Neural cell (in vitro differentiated cells): ENCODE data around the gene KEL. TPM values are rescaled to one million over a fixed set of nuclear protein-coding genes. Genes with fewer than 3 reads are reported as not detected.

Source experiments
- H2AFZ ChIP-seq: fragments of 200-600, 300-800 bp; sonication (generic), shearing (Covaris generic); 2 replicates; pipeline ENCODE4 v1.6.0; 2014; ENCODE audit warnings: low read depth, mild to moderate bottlenecking, antibody characterized with exemption, low read length, moderate library complexity
- H3F3A ChIP-seq: fragments of 200-600 bp; shearing (Covaris generic); 2 replicates; pipeline ENCODE4 v1.6.1; 2016; ENCODE audit warnings: mild to moderate bottlenecking, moderate library complexity, mixed read lengths, antibody characterized with exemption, low read length; ENCODE audit not compliant: insufficient read depth, poor library complexity, severe bottlenecking
- H3K27ac ChIP-seq: fragments of 200-600, 300-800 bp; sonication (generic), shearing (Covaris generic); 2 replicates; pipeline ENCODE4 v1.5.1; 2014; ENCODE audit warnings: mild to moderate bottlenecking, low read length, moderate library complexity
- H3K27me3 ChIP-seq: fragments of 300-800, 200-600 bp; sonication (generic), shearing (Covaris generic); 2 replicates; pipeline ENCODE4 v1.6.0; 2014; ENCODE audit warnings: mild to moderate bottlenecking, low read depth, low read length, moderate library complexity; ENCODE audit not compliant: insufficient read depth
- H3K36me3 ChIP-seq: fragments of 300-800, 200-600 bp; sonication (generic), shearing (Covaris generic); 2 replicates; pipeline ENCODE4 v1.5.1; 2014; ENCODE audit warnings: mild to moderate bottlenecking, antibody characterized with exemption, low read length, moderate library complexity; ENCODE audit not compliant: insufficient read depth
- H3K4me2 ChIP-seq: fragments of 300-800, 200-600 bp; sonication (generic), shearing (Covaris generic); 2 replicates; pipeline ENCODE4 v1.6.0; 2014; ENCODE audit warnings: mild to moderate bottlenecking, low read length
- H3K4me3 ChIP-seq: fragments of 300-800, 200-600 bp; sonication (generic), shearing (Covaris generic); 2 replicates; pipeline ENCODE4 v1.5.1; 2014; ENCODE audit warnings: mild to moderate bottlenecking, low read length, moderate library complexity
- H3K79me2 ChIP-seq: fragments of 200-600 bp; shearing (Covaris generic); replicated peaks from 2 replicates; pipeline ENCODE4 v1.6.0; 2014; ENCODE audit warnings: mild to moderate bottlenecking, low read length, moderate library complexity; ENCODE audit not compliant: insufficient read depth
- H3K9ac ChIP-seq: fragments of 300-800, 200-600 bp; sonication (generic), shearing (Covaris generic); 2 replicates; pipeline ENCODE4 v1.6.1; 2016; ENCODE audit warnings: mild to moderate bottlenecking, low read length, mixed read lengths
- H3K9me2 ChIP-seq: fragments of 200-600 bp; shearing (Covaris generic); 2 replicates; pipeline ENCODE4 v1.6.1; 2016; ENCODE audit warnings: mild to moderate bottlenecking, low read length, mixed read lengths; ENCODE audit not compliant: insufficient read depth
- H3K9me3 ChIP-seq: fragments of 200-600, 300-800 bp; sonication (generic), shearing (Covaris generic); 2 replicates; pipeline ENCODE4 v1.6.1; 2016; ENCODE audit warnings: mild to moderate bottlenecking, mixed run types, low read length, moderate library complexity, mixed read lengths
- H4K20me1 ChIP-seq: fragments of 200-600 bp; shearing (Covaris generic); 2 replicates; pipeline ENCODE4 v1.6.1; 2016; ENCODE audit warnings: mild to moderate bottlenecking, mixed run types; ENCODE audit not compliant: insufficient read depth
- EP300 ChIP-seq: fragments of 450-650 bp; conservative IDR thresholded peaks from 2 replicates; pipeline ENCODE4 v1.6.1; 2014; ENCODE audit warnings: antibody characterized with exemption, mild to moderate bottlenecking, moderate library complexity; ENCODE audit not compliant: poor library complexity, severe bottlenecking
- EZH2 ChIP-seq: fragments of 200-600, 300-800 bp; shearing (Covaris generic), sonication (generic); IDR thresholded peaks from 2 replicates; pipeline ENCODE4 v1.6.1; 2014; ENCODE audit warnings: antibody characterized with exemption, low read length, borderline replicate concordance, mild to moderate bottlenecking; ENCODE audit not compliant: insufficient read depth, poor library complexity, severe bottlenecking
- MXI1 ChIP-seq: fragments of 450-650 bp; conservative IDR thresholded peaks from 2 replicates; pipeline ENCODE4 v1.6.1; 2014; ENCODE audit warnings: antibody characterized with exemption, mild to moderate bottlenecking; ENCODE audit not compliant: poor library complexity, severe bottlenecking
- POLR2AphosphoS5 ChIP-seq: IDR thresholded peaks from 2 replicates; pipeline ENCODE4 v1.6.1; 2012
- RAD21 ChIP-seq: fragments of 450-650 bp; conservative IDR thresholded peaks from 2 replicates; pipeline ENCODE4 v1.6.1; 2014; ENCODE audit warnings: antibody characterized with exemption, mild to moderate bottlenecking, moderate library complexity
- SMC3 ChIP-seq: fragments of 450-650 bp; conservative IDR thresholded peaks from 2 replicates; pipeline ENCODE4 v1.6.1; 2014; ENCODE audit warnings: antibody characterized with exemption, mild to moderate bottlenecking, moderate library complexity; ENCODE audit not compliant: poor library complexity
- TAF1 ChIP-seq: IDR thresholded peaks from 2 replicates; pipeline ENCODE4 v1.6.1; 2012; ENCODE audit warnings: low read depth
- polyA plus RNA-seq: library from polyadenylated mRNA; depleted of rRNA; stranded (reverse); fragments of >200 nt; gene quantifications from 2 replicates; pipeline ENCODE4 v1.2.3, GENCODE V29; 2014
- TF ChIP-seq, protein P1 (sequence below): IDR thresholded peaks from 2 replicates; pipeline ENCODE4 v1.6.1; 2012; ENCODE audit warnings: borderline replicate concordance
- TF ChIP-seq, protein P2 (sequence below): fragments of 450-650 bp; IDR thresholded peaks from 2 replicates; pipeline ENCODE4 v1.5.1; 2014; ENCODE audit warnings: antibody characterized with exemption, mild to moderate bottlenecking, moderate library complexity; ENCODE audit not compliant: poor library complexity, severe bottlenecking

Gene KEL
- polyA plus RNA-seq, 1 donor from 2014 or later: 2.2 TPM

DNA sequence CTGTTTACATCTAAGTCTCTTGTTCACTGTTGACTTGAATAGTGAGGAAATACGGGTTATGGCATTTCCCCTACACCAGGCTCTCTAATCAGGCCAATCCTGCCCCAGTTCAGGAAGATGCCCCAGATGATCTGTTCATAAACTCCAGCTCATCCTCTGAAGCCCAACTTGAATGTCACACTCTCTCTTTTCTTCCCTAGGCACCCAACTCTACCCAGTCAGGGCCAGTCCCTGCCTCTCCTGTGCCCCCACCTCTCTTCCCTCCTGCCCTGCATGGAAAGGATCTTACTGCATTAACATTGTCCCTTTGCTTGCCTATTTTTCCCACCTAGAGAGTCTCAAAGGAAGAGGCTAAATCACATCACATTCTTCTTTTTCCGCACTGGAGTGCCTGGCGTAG is 66.0 kb downstream of the KEL start:
- Histone ChIP-seq H3K79me2 (no peaks in the 10 kb centered on the region), H3K4me2 (no peak overlapping the region), H3K4me3 (no peak overlapping the region), H3K27me3 (no peaks in the 10 kb centered on the region), H3K36me3 (no peaks in the 10 kb centered on the region), H3K9me2 (no peaks in the 10 kb centered on the region), H2AFZ (no peak overlapping the region), H4K20me1 (no peaks in the 10 kb centered on the region), H3K9ac (no peak overlapping the region), H3F3A (no peaks in the 10 kb centered on the region), H3K9me3 (no peaks in the 10 kb centered on the region), H3K27ac (no peak overlapping the region)
- TF ChIP-seq MXI1 (no peak), EZH2 (no peak)

DNA sequence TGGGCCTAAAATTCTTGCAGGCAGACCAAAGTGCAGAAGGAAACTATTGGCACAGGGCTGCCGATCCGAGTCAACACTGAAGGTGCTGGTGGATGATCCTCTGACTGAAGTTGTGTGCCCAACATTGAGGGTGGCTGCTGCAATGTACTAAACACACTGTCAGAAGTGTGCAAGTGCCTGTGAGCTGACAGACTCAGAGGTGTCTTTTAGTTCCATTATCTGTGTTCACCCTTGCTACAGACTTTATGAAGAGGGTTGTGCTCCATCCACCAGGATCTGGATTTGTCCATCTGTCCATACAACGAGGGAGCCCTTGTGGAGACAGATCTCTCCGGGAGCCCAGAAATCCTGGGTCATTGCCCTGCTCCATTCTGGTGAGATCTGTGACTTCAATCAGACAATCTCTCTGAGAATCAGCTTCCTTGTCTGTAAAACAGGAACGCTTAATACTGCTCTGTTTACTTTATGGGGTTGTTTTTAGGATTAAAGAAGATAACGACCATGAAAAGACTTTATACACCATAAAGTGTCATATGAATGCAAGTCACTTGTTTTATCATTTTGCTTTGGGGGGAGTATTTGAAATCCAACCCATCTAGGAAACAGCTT is 67.1 kb downstream of the KEL start:
- no peak overlapping the region for H3K9ac ChIP-seq
- TF ChIP-seq EP300 (no peak), POLR2AphosphoS5 (no peak), SMC3 (no peak), MXI1 (no peak)
- no peak overlapping the region for H3K27ac ChIP-seq
- H3K79me2 ChIP-seq: no peaks in the 10 kb centered on the region
- no peak overlapping the region for H3K4me3 ChIP-seq
- no peaks in the 10 kb centered on the region for H3K9me3 ChIP-seq
- no peaks in the 10 kb centered on the region for H3F3A ChIP-seq
- no peaks in the 10 kb centered on the region for H3K36me3 ChIP-seq
- no peak overlapping the region for H3K4me2 ChIP-seq
- H2AFZ ChIP-seq: no peak overlapping the region
- H3K27me3 ChIP-seq: no peaks in the 10 kb centered on the region
- no peaks in the 10 kb centered on the region for H3K9me2 ChIP-seq
- no peaks in the 10 kb centered on the region for H4K20me1 ChIP-seq

DNA sequence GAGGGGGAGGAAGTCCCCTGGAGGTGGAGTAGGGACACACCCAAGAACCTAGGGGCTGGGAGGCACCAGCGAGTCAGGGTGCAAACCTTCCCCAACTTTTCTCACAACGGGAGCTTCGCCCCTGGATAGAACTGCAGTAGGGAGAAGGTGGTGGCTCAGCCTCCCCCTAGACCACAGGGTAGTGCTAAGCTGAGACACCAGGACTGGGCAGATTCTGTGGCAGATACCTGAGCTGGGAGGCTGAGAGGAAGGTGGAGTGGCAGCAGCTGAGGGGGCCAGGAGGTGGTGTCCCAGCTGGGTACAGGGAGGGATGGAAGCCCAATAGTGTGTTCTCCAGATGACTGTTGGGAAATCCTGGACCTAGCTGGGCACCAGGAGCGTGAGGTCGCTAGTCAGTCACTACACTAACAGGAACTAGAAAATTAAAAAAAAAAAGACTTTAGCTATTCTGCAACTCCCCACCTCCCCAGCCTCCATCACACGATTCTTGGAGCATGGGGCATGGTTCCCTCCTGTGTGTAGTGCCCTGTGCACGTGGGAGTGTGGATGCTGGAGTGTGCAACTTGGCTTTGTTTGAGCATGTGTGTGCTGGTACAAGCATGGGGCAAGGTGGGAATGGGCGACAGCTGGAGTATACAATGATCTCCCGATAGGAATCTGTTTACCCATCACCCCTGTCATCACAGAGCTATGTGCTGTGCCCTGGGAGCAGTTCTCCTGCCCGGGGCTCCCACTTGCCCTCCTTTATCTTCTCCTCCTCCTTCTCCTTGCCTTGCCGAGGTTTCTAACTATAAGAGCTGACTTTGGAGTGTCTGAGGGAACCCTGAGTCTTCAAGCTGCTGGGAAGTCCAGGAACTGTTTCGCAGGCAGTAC is 67.8 kb downstream of the KEL start:
- no peak overlapping the region for H3K27ac ChIP-seq
- H3K9me2 ChIP-seq: no peaks in the 10 kb centered on the region
- H3K79me2 ChIP-seq: no peaks in the 10 kb centered on the region
- H3K9me3 ChIP-seq: no peaks in the 10 kb centered on the region
- H3K9ac ChIP-seq: no peak overlapping the region
- no peak for TF ChIP-seq POLR2AphosphoS5
- TF ChIP-seq TAF1: no peak
- TF ChIP-seq, protein P1, sequence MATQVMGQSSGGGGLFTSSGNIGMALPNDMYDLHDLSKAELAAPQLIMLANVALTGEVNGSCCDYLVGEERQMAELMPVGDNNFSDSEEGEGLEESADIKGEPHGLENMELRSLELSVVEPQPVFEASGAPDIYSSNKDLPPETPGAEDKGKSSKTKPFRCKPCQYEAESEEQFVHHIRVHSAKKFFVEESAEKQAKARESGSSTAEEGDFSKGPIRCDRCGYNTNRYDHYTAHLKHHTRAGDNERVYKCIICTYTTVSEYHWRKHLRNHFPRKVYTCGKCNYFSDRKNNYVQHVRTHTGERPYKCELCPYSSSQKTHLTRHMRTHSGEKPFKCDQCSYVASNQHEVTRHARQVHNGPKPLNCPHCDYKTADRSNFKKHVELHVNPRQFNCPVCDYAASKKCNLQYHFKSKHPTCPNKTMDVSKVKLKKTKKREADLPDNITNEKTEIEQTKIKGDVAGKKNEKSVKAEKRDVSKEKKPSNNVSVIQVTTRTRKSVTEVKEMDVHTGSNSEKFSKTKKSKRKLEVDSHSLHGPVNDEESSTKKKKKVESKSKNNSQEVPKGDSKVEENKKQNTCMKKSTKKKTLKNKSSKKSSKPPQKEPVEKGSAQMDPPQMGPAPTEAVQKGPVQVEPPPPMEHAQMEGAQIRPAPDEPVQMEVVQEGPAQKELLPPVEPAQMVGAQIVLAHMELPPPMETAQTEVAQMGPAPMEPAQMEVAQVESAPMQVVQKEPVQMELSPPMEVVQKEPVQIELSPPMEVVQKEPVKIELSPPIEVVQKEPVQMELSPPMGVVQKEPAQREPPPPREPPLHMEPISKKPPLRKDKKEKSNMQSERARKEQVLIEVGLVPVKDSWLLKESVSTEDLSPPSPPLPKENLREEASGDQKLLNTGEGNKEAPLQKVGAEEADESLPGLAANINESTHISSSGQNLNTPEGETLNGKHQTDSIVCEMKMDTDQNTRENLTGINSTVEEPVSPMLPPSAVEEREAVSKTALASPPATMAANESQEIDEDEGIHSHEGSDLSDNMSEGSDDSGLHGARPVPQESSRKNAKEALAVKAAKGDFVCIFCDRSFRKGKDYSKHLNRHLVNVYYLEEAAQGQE: no peak
- no peak for TF ChIP-seq EP300
- TF ChIP-seq, protein P2, sequence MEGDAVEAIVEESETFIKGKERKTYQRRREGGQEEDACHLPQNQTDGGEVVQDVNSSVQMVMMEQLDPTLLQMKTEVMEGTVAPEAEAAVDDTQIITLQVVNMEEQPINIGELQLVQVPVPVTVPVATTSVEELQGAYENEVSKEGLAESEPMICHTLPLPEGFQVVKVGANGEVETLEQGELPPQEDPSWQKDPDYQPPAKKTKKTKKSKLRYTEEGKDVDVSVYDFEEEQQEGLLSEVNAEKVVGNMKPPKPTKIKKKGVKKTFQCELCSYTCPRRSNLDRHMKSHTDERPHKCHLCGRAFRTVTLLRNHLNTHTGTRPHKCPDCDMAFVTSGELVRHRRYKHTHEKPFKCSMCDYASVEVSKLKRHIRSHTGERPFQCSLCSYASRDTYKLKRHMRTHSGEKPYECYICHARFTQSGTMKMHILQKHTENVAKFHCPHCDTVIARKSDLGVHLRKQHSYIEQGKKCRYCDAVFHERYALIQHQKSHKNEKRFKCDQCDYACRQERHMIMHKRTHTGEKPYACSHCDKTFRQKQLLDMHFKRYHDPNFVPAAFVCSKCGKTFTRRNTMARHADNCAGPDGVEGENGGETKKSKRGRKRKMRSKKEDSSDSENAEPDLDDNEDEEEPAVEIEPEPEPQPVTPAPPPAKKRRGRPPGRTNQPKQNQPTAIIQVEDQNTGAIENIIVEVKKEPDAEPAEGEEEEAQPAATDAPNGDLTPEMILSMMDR: no peak
- no peak for TF ChIP-seq SMC3
- no peak for TF ChIP-seq RAD21
- no peak for TF ChIP-seq EZH2
- no peak for TF ChIP-seq MXI1
- no peak overlapping the region for H3K4me3 ChIP-seq
- H2AFZ ChIP-seq: no peak overlapping the region
- H3F3A ChIP-seq: no peaks in the 10 kb centered on the region
- no peaks in the 10 kb centered on the region for H4K20me1 ChIP-seq
- H3K36me3 ChIP-seq: no peaks in the 10 kb centered on the region
- H3K27me3 ChIP-seq: no peaks in the 10 kb centered on the region
- no peak overlapping the region for H3K4me2 ChIP-seq
